RWPE2 (cell line): Measurements from ENCODE around the gene PDE8A.
A peak's percentile ranks its signal among the peaks of the same experiment; 100 is the strongest.

ENCODE experiments used
- ATAC-seq: fragments of 200-7000 bp; cut with Tn5 transposase; 3 replicates; pipeline ENCODE4 v1.9.1; 2021; ENCODE audit warnings: low read depth
- DNase-seq: peaks from one replicate; pipeline ENCODE4 v3.0.0-alpha.2; 2020; ENCODE audit warnings: low spot score
- H3K27ac ChIP-seq: fragments of 450-650 bp; 2 replicates; pipeline ENCODE4 v1.5.1; 2017; ENCODE audit warnings: mild to moderate bottlenecking; ENCODE audit not compliant: poor library complexity, severe bottlenecking
- H3K27me3 ChIP-seq: fragments of 250-450 bp; sonication (Bioruptor Pico); 2 replicates; pipeline ENCODE4 v1.5.1; 2021; ENCODE audit warnings: mild to moderate bottlenecking, moderate library complexity; ENCODE audit not compliant: insufficient read depth, poor library complexity, severe bottlenecking
- H3K36me3 ChIP-seq: fragments of 250-450 bp; sonication (Bioruptor Pico); 2 replicates; pipeline ENCODE4 v1.5.1; 2020; ENCODE audit warnings: low read depth, mild to moderate bottlenecking, moderate library complexity
- H3K4me1 ChIP-seq: fragments of 250-450 bp; sonication (Bioruptor Pico); 2 replicates; pipeline ENCODE4 v1.5.1; 2021; ENCODE audit warnings: mild to moderate bottlenecking, moderate library complexity; ENCODE audit not compliant: insufficient read depth, poor library complexity, severe bottlenecking
- H3K4me3 ChIP-seq: fragments of 250-450 bp; sonication (Bioruptor Pico); 2 replicates; pipeline ENCODE4 v1.5.1; 2021; ENCODE audit warnings: mild to moderate bottlenecking, moderate library complexity; ENCODE audit not compliant: severe bottlenecking
- H3K9me3 ChIP-seq: fragments of 250-450 bp; sonication (Bioruptor Pico); 2 replicates; pipeline ENCODE4 v1.5.1; 2021; ENCODE audit warnings: mild to moderate bottlenecking, moderate library complexity; ENCODE audit not compliant: severe bottlenecking
- CTCF ChIP-seq: fragments of 450-650 bp; IDR thresholded peaks from one replicate; pipeline ENCODE4 v1.5.1; 2017; ENCODE audit warnings: mild to moderate bottlenecking, moderate library complexity; ENCODE audit not compliant: poor library complexity, severe bottlenecking

The PDE8A gene

GRCh38 chr15:85142312-85142711 is 160.7 kb downstream of the PDE8A start:
- Histone ChIP-seq H3K36me3 (peaks cover 16% of the 10 kb centered on the region), H3K27me3 (no peaks in the 10 kb centered on the region), H3K4me3 (no peak overlapping the region), H3K27ac (no peak overlapping the region), H3K9me3 (no peaks in the 10 kb centered on the region), H3K4me1 (peaks cover 4% of the 10 kb centered on the region)
- ATAC-seq (peak; percentile 74), DNase-seq (no peak)
- TF ChIP-seq CTCF, result no peak

GRCh38 chr15:85149465-85150129 is 167.9 kb downstream of the PDE8A start:
- TF ChIP-seq CTCF, result no peak
- Histone ChIP-seq H3K27me3 (no peaks in the 10 kb centered on the region), H3K4me1 (no peaks in the 10 kb centered on the region), H3K4me3 (no peak overlapping the region), H3K9me3 (no peaks in the 10 kb centered on the region), H3K27ac (no peak overlapping the region), H3K36me3 (no peaks in the 10 kb centered on the region)
- ATAC-seq (no peak), DNase-seq (no peak)

GRCh38 chr15:85150130-85150480 is 168.4 kb downstream of the PDE8A start:
- Histone ChIP-seq H3K27me3 (no peaks in the 10 kb centered on the region), H3K4me1 (no peaks in the 10 kb centered on the region), H3K4me3 (no peak overlapping the region), H3K36me3 (no peaks in the 10 kb centered on the region), H3K9me3 (no peaks in the 10 kb centered on the region), H3K27ac (no peak overlapping the region)
- DNase-seq (no peak), ATAC-seq (no peak)
- no peak for TF ChIP-seq CTCF

GRCh38 chr15:85151145-85151544 is 169.5 kb downstream of the PDE8A start:
- H3K27ac ChIP-seq, result no peak overlapping the region
- DNase-seq (no peak), ATAC-seq (no peak)
- H3K27me3 ChIP-seq, result no peaks in the 10 kb centered on the region
- H3K4me1 ChIP-seq, result no peaks in the 10 kb centered on the region
- no peak for TF ChIP-seq CTCF
- H3K4me3 ChIP-seq, result no peak overlapping the region
- no peaks in the 10 kb centered on the region for H3K36me3 ChIP-seq
- no peaks in the 10 kb centered on the region for H3K9me3 ChIP-seq

GRCh38 chr15:85151861-85152260 is 170.2 kb downstream of the PDE8A start:
- TF ChIP-seq CTCF, result no peak
- DNase-seq, result no peak
- H3K27ac ChIP-seq, result no peak overlapping the region
- H3K4me3 ChIP-seq, result no peak overlapping the region
- no peak for ATAC-seq
- no peaks in the 10 kb centered on the region for H3K36me3 ChIP-seq
- no peaks in the 10 kb centered on the region for H3K4me1 ChIP-seq
- H3K9me3 ChIP-seq, result no peaks in the 10 kb centered on the region
- no peaks in the 10 kb centered on the region for H3K27me3 ChIP-seq
